Measurements from ENCODE around the gene SERPINE3. TPM values are rescaled to one million over a fixed set of nuclear protein-coding genes. Genes with fewer than 3 reads are reported as not detected.

SERPINE3 gene
- total RNA-seq, 1 donor from 2014 or later, result not detected

GRCh38 chr13:51359352-51359751 is 19.9 kb downstream of the SERPINE3 start:
- DNase-seq, result no peak
- Mint-ChIP-seq H3K4me3 (no peak overlapping the region), H3K9me3 (no peaks in the 10 kb centered on the region), H3K4me1 (peaks cover 2% of the 10 kb centered on the region), H3K27me3 (no peaks in the 10 kb centered on the region), H3K36me3 (ENCODE audit: low read depth) (peaks cover 26% of the 10 kb centered on the region), H3K27ac (no peak overlapping the region)
- intact Hi-C loops (cut with micrococcal nuclease), result no loop called here

- H3K36me3 Mint-ChIP-seq (ENCODE audit: low read depth), result peaks cover 33% of the 10 kb centered on the region
- H3K9me3 Mint-ChIP-seq, result no peaks in the 10 kb centered on the region
- H3K27ac Mint-ChIP-seq, result no peak overlapping the region
- H3K27me3 Mint-ChIP-seq, result no peaks in the 10 kb centered on the region
- no peak overlapping the region for H3K4me3 Mint-ChIP-seq
- peaks cover 4% of the 10 kb centered on the region for H3K4me1 Mint-ChIP-seq
- no peak for DNase-seq
- intact Hi-C loops (cut with micrococcal nuclease), result no loop called here
Observed at GRCh38 chr13:51360489-51360888, 21.0 kb downstream of the SERPINE3 start.

- H3K36me3 Mint-ChIP-seq (ENCODE audit: low read depth), result peaks cover 34% of the 10 kb centered on the region
- H3K9me3 Mint-ChIP-seq, result no peaks in the 10 kb centered on the region
- DNase-seq, result no peak
- H3K4me1 Mint-ChIP-seq, result peaks cover 4% of the 10 kb centered on the region
- no peak overlapping the region for H3K27ac Mint-ChIP-seq
- H3K27me3 Mint-ChIP-seq, result no peaks in the 10 kb centered on the region
- intact Hi-C loops (cut with micrococcal nuclease), result no loop called here
- H3K4me3 Mint-ChIP-seq, result no peak overlapping the region
Observed at GRCh38 chr13:51361106-51361505, 21.6 kb downstream of the SERPINE3 start.

GRCh38 chr13:51363625-51364024 is 24.1 kb downstream of the SERPINE3 start:
- H3K4me1 Mint-ChIP-seq, result peaks cover 4% of the 10 kb centered on the region
- DNase-seq, result no peak
- H3K9me3 Mint-ChIP-seq, result no peaks in the 10 kb centered on the region
- peaks cover 46% of the 10 kb centered on the region for H3K36me3 Mint-ChIP-seq (ENCODE audit: low read depth)
- no peaks in the 10 kb centered on the region for H3K27me3 Mint-ChIP-seq
- intact Hi-C loops (cut with micrococcal nuclease), result no loop called here
- H3K4me3 Mint-ChIP-seq, result no peak overlapping the region
- no peak overlapping the region for H3K27ac Mint-ChIP-seq

- H3K4me3 Mint-ChIP-seq, result no peak overlapping the region
- intact Hi-C loops (cut with micrococcal nuclease), result no loop called here
- DNase-seq, result no peak
- H3K4me1 Mint-ChIP-seq, result peaks cover 4% of the 10 kb centered on the region
- H3K27ac Mint-ChIP-seq, result peak overlapping the region; percentile 29
- peaks cover 50% of the 10 kb centered on the region for H3K36me3 Mint-ChIP-seq (ENCODE audit: low read depth)
- H3K27me3 Mint-ChIP-seq, result no peaks in the 10 kb centered on the region
- H3K9me3 Mint-ChIP-seq, result no peaks in the 10 kb centered on the region
Observed at GRCh38 chr13:51364404-51365008, 25.0 kb downstream of the SERPINE3 start.

- no peaks in the 10 kb centered on the region for H3K27me3 Mint-ChIP-seq
- peaks cover 25% of the 10 kb centered on the region for H3K36me3 Mint-ChIP-seq (ENCODE audit: low read depth)
- intact Hi-C loops (cut with micrococcal nuclease), result no loop called here
- peaks cover 3% of the 10 kb centered on the region for H3K4me1 Mint-ChIP-seq
- no peak for DNase-seq
- H3K9me3 Mint-ChIP-seq, result no peaks in the 10 kb centered on the region
- no peak overlapping the region for H3K4me3 Mint-ChIP-seq
- no peak overlapping the region for H3K27ac Mint-ChIP-seq
Observed at GRCh38 chr13:51370116-51370515, 30.6 kb downstream of the SERPINE3 start.

GRCh38 chr13:51370811-51371210 is 31.3 kb downstream of the SERPINE3 start:
- intact Hi-C loops (cut with micrococcal nuclease), result no loop called here
- Mint-ChIP-seq H3K27ac (no peak overlapping the region), H3K4me1 (peaks cover 3% of the 10 kb centered on the region), H3K27me3 (no peaks in the 10 kb centered on the region), H3K36me3 (ENCODE audit: low read depth) (peaks cover 24% of the 10 kb centered on the region), H3K4me3 (no peak overlapping the region), H3K9me3 (no peaks in the 10 kb centered on the region)
- no peak for DNase-seq

GRCh38 chr13:51371768-51372399 is 32.4 kb downstream of the SERPINE3 start:
- peaks cover 25% of the 10 kb centered on the region for H3K36me3 Mint-ChIP-seq (ENCODE audit: low read depth)
- DNase-seq, result no peak
- peaks cover 3% of the 10 kb centered on the region for H3K4me1 Mint-ChIP-seq
- no peaks in the 10 kb centered on the region for H3K27me3 Mint-ChIP-seq
- H3K4me3 Mint-ChIP-seq, result no peak overlapping the region
- H3K27ac Mint-ChIP-seq, result no peak overlapping the region
- no peaks in the 10 kb centered on the region for H3K9me3 Mint-ChIP-seq
- intact Hi-C loops (cut with micrococcal nuclease), result no loop called here

- no peak overlapping the region for H3K27ac Mint-ChIP-seq
- H3K9me3 Mint-ChIP-seq, result no peaks in the 10 kb centered on the region
- H3K27me3 Mint-ChIP-seq, result no peaks in the 10 kb centered on the region
- intact Hi-C loops (cut with micrococcal nuclease), result no loop called here
- peaks cover 28% of the 10 kb centered on the region for H3K36me3 Mint-ChIP-seq (ENCODE audit: low read depth)
- H3K4me1 Mint-ChIP-seq, result peaks cover 3% of the 10 kb centered on the region
- H3K4me3 Mint-ChIP-seq, result no peak overlapping the region
- no peak for DNase-seq
Observed at GRCh38 chr13:51373451-51373850, 34.0 kb downstream of the SERPINE3 start.

GRCh38 chr13:51380269-51380668 is 40.8 kb downstream of the SERPINE3 start:
- DNase-seq, result no peak
- Mint-ChIP-seq H3K27ac (no peak overlapping the region), H3K4me3 (no peak overlapping the region), H3K4me1 (no peaks in the 10 kb centered on the region), H3K27me3 (no peaks in the 10 kb centered on the region), H3K36me3 (ENCODE audit: low read depth) (peaks cover 43% of the 10 kb centered on the region), H3K9me3 (no peaks in the 10 kb centered on the region)
- intact Hi-C loops (cut with micrococcal nuclease), result no loop called here

GRCh38 chr13:51385114-51385513 is 45.6 kb downstream of the SERPINE3 start:
- intact Hi-C loops (cut with micrococcal nuclease), result no loop called here
- H3K27ac Mint-ChIP-seq, result no peak overlapping the region
- H3K27me3 Mint-ChIP-seq, result no peaks in the 10 kb centered on the region
- H3K36me3 Mint-ChIP-seq (ENCODE audit: low read depth), result peaks cover 28% of the 10 kb centered on the region
- H3K4me1 Mint-ChIP-seq, result no peaks in the 10 kb centered on the region
- no peak for DNase-seq
- H3K9me3 Mint-ChIP-seq, result no peaks in the 10 kb centered on the region
- H3K4me3 Mint-ChIP-seq, result no peak overlapping the region

- no peaks in the 10 kb centered on the region for H3K27me3 Mint-ChIP-seq
- H3K4me1 Mint-ChIP-seq, result peaks cover 17% of the 10 kb centered on the region
- H3K27ac Mint-ChIP-seq, result no peak overlapping the region
- DNase-seq, result no peak
- H3K4me3 Mint-ChIP-seq, result no peak overlapping the region
- intact Hi-C loops (cut with micrococcal nuclease), result no loop called here
- H3K9me3 Mint-ChIP-seq, result peaks cover 4% of the 10 kb centered on the region
- peaks cover 32% of the 10 kb centered on the region for H3K36me3 Mint-ChIP-seq (ENCODE audit: low read depth)
Observed at GRCh38 chr13:51394724-51395123, 55.2 kb downstream of the SERPINE3 start.

GRCh38 chr13:51396352-51396751 is 56.9 kb downstream of the SERPINE3 start:
- H3K4me3 Mint-ChIP-seq, result no peak overlapping the region
- no peak overlapping the region for H3K27ac Mint-ChIP-seq
- intact Hi-C loops (cut with micrococcal nuclease), result no loop called here
- no peak for DNase-seq
- no peaks in the 10 kb centered on the region for H3K27me3 Mint-ChIP-seq
- peaks cover 37% of the 10 kb centered on the region for H3K36me3 Mint-ChIP-seq (ENCODE audit: low read depth)
- H3K4me1 Mint-ChIP-seq, result peaks cover 17% of the 10 kb centered on the region
- peaks cover 4% of the 10 kb centered on the region for H3K9me3 Mint-ChIP-seq

- no peak for DNase-seq
- Mint-ChIP-seq H3K27ac (no peak overlapping the region), H3K27me3 (no peaks in the 10 kb centered on the region), H3K9me3 (peaks cover 4% of the 10 kb centered on the region), H3K4me1 (peaks cover 17% of the 10 kb centered on the region), H3K4me3 (no peak overlapping the region), H3K36me3 (ENCODE audit: low read depth) (peaks cover 38% of the 10 kb centered on the region)
- intact Hi-C loops (cut with micrococcal nuclease), result no loop called here
Observed at GRCh38 chr13:51397262-51397941, 57.9 kb downstream of the SERPINE3 start.

Measured in activated CD4-positive, alpha-beta T cell treated with anti-CD3 and anti-CD28 coated beads, Interleukin-2, amount 10 ng/mL, durations not matched to agents 24 days and 14 days (primary cell).